MM.1S (cell line): ENCODE measurements around the gene CADPS.

ENCODE experiments used
- DNase-seq: peaks from one replicate; pipeline ENCODE4 v3.0.0-alpha.2; 2015
- H2AFZ ChIP-seq: fragments of 300-600 bp; sonication (generic); 2 replicates; pipeline ENCODE4 v1.6.0; 2016; ENCODE audit warnings: antibody characterized with exemption, low read length
- H3F3A ChIP-seq: fragments of 300-600 bp; sonication (generic); 2 replicates; pipeline ENCODE4 v1.6.1; 2016; ENCODE audit warnings: mild to moderate bottlenecking, antibody characterized with exemption, low read length, moderate library complexity, mixed read lengths; ENCODE audit not compliant: insufficient read depth
- H3K27ac ChIP-seq: fragments of 300-600 bp; sonication (generic); 2 replicates; pipeline ENCODE4 v1.5.1; 2016; ENCODE audit warnings: mild to moderate bottlenecking, low read length
- H3K27me3 ChIP-seq: fragments of 300-600 bp; sonication (generic); replicated peaks from 2 replicates; pipeline ENCODE4 v1.6.0; 2016; ENCODE audit warnings: low read length; ENCODE audit not compliant: insufficient read depth
- H3K36me3 ChIP-seq: fragments of 300-600 bp; sonication (generic); replicated peaks from 2 replicates; pipeline ENCODE4 v1.6.1; 2016; ENCODE audit warnings: mild to moderate bottlenecking, low read length, mixed read lengths; ENCODE audit not compliant: insufficient read depth
- H3K4me1 ChIP-seq: fragments of 300-600 bp; sonication (generic); 2 replicates; pipeline ENCODE4 v1.6.1; 2016; ENCODE audit warnings: low read length, mixed read lengths
- H3K4me2 ChIP-seq: fragments of 300-600 bp; sonication (generic); 2 replicates; pipeline ENCODE4 v1.6.0; 2016; ENCODE audit warnings: low read depth, low read length
- H3K4me3 ChIP-seq: fragments of 300-600 bp; sonication (generic); 2 replicates; pipeline ENCODE4 v1.5.1; 2016; ENCODE audit warnings: low read length, mixed read lengths
- H3K79me2 ChIP-seq: fragments of 300-600 bp; sonication (generic); 2 replicates; pipeline ENCODE4 v1.6.1; 2016; ENCODE audit warnings: mixed run types, low read length, mixed read lengths
- H3K9ac ChIP-seq: fragments of 300-600 bp; sonication (generic); 2 replicates; pipeline ENCODE4 v1.6.1; 2016; ENCODE audit warnings: low read length, mixed read lengths
- H3K9me2 ChIP-seq: fragments of 300-600 bp; sonication (generic); replicated peaks from 2 replicates; pipeline ENCODE4 v1.6.1; 2016; ENCODE audit warnings: mild to moderate bottlenecking, low read length, mixed read lengths; ENCODE audit not compliant: insufficient read depth
- H3K9me3 ChIP-seq: fragments of 300-600 bp; sonication (generic); replicated peaks from 2 replicates; pipeline ENCODE4 v1.6.1; 2016; ENCODE audit warnings: mild to moderate bottlenecking, low read length, mixed read lengths; ENCODE audit not compliant: insufficient read depth
- H4K20me1 ChIP-seq: fragments of 300-600 bp; sonication (generic); 2 replicates; pipeline ENCODE4 v1.6.1; 2016; ENCODE audit warnings: mild to moderate bottlenecking, low read length, moderate library complexity, mixed read lengths; ENCODE audit not compliant: insufficient read depth
- EZH2 ChIP-seq: fragments of 300-600 bp; sonication (generic); optimal IDR thresholded peaks from 2 replicates; pipeline ENCODE3; 2017; ENCODE audit warnings: low read depth, mild to moderate bottlenecking, antibody characterized with exemption, low read length, mixed read lengths
- EZH2phosphoT487 ChIP-seq: fragments of 300-600 bp; sonication (generic); IDR thresholded peaks from 2 replicates; pipeline ENCODE4 v1.6.1; 2018; ENCODE audit warnings: antibody characterized with exemption, low read length
- TF ChIP-seq, protein P1 (sequence below): fragments of 300-600 bp; sonication (generic); IDR thresholded peaks from 2 replicates; pipeline ENCODE4 v1.5.1; 2016; ENCODE audit warnings: antibody characterized with exemption, low read length, mixed read lengths

The CADPS gene

DNA sequence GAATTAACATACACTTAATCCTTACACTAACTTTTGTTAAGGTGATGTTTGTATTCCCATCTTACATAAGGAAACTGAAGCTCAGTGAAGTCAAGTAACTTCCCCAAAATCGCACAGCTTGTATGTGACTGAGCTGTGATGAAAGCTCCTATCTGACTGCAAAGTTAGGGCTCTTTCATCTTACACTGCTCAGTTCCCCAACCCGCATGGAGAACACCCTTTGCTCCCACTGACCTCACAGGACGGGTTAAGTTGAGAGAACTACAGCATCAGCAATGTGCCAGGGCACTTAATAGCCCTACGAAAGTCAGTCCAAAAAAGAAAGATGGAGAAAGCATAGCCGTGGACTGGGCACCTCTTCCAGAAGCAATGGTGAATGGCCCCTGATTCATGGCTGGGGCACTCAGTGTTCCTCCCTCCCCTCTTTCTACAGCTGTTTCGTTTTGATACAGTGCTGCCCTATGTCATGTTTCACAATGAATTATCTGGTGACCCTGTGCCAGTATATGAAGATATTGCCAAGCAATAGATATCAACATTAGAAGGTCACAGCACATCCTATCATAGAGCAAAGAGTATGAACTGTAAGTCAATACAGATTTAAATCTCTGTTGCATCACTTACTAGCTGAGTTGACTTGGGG is 38.0 kb downstream of the CADPS start:
- Histone ChIP-seq H3K9ac (no peak overlapping the region), H3K27me3 (no peaks in the 10 kb centered on the region), H3K27ac (no peak overlapping the region), H3K9me2 (no peaks in the 10 kb centered on the region), H3K36me3 (no peaks in the 10 kb centered on the region), H3F3A (peaks cover 10% of the 10 kb centered on the region), H2AFZ (no peak overlapping the region), H3K4me1 (peaks cover 31% of the 10 kb centered on the region), H4K20me1 (no peaks in the 10 kb centered on the region), H3K79me2 (no peaks in the 10 kb centered on the region), H3K4me2 (no peak overlapping the region), H3K4me3 (no peak overlapping the region), H3K9me3 (no peaks in the 10 kb centered on the region)
- TF ChIP-seq EZH2 (no peak), EZH2phosphoT487 (no peak)
- TF ChIP-seq, protein P1, sequence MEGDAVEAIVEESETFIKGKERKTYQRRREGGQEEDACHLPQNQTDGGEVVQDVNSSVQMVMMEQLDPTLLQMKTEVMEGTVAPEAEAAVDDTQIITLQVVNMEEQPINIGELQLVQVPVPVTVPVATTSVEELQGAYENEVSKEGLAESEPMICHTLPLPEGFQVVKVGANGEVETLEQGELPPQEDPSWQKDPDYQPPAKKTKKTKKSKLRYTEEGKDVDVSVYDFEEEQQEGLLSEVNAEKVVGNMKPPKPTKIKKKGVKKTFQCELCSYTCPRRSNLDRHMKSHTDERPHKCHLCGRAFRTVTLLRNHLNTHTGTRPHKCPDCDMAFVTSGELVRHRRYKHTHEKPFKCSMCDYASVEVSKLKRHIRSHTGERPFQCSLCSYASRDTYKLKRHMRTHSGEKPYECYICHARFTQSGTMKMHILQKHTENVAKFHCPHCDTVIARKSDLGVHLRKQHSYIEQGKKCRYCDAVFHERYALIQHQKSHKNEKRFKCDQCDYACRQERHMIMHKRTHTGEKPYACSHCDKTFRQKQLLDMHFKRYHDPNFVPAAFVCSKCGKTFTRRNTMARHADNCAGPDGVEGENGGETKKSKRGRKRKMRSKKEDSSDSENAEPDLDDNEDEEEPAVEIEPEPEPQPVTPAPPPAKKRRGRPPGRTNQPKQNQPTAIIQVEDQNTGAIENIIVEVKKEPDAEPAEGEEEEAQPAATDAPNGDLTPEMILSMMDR, result no peak
- DNase-seq, result no peak

DNA sequence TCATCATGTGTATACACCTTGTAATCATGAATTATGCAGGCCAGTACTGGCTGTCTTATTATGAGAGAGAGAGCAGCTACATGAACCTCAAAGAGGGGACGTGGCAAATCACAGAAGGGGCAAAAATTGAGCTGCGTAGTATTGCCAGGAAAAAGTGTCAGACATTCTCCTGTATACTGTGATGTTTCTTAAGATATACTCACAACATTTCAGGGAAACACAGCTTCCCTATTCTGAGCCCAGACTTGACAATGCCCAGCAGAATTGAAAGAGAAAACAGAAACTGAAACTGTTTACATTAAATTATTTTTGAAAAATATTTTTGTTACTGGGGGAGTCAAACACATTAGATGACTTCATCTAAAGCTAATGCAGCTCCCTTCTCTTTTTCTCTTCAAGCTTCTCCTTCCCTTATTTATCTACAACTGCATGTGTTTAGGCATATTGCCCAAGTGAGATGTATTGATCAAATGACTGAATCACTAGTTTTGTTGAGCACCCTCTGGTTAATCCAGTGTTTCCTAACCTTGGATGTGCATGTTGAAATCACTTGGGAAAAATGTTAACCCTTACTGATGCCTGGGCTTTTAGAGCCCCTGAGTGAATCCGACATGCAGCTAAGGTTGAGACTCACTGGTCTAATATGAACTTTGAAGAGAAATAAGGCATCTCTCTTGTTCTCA is 39.5 kb downstream of the CADPS start:
- Histone ChIP-seq H3K27ac (peak overlapping the region; percentile 83), H3K36me3 (no peaks in the 10 kb centered on the region), H3K4me3 (peak overlapping the region; percentile 13), H3K9me2 (no peaks in the 10 kb centered on the region), H3K79me2 (no peaks in the 10 kb centered on the region), H3K9ac (peak overlapping the region; percentile 62), H3K27me3 (no peaks in the 10 kb centered on the region), H3K4me1 (peaks cover 31% of the 10 kb centered on the region), H2AFZ (peak overlapping the region; percentile 47), H3K4me2 (peak overlapping the region; percentile 70), H4K20me1 (no peaks in the 10 kb centered on the region), H3F3A (peaks cover 10% of the 10 kb centered on the region), H3K9me3 (no peaks in the 10 kb centered on the region)
- DNase-seq, result peak; percentile 73
- TF ChIP-seq EZH2phosphoT487 (no peak), EZH2 (no peak)
- TF ChIP-seq, protein P1, result no peak

DNA sequence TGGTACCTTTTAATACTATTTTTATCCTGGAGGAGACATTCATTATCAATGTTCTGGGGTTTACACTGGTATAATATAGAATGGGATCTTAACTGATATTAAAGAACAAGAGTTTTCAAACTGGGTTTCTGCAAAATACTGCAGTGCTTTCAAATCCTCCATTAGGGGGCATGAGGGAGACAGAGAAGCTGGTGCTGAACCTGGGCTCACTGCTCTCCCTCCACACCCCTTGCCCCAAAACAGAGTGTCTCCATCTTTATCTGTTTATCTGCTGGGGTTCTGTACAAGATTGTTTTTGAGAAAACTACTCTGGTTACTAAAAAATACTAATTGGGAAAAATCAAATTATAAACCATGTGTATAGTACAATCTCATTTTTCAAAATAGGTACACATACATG is 41.7 kb downstream of the CADPS start:
- H3K4me2 ChIP-seq, result no peak overlapping the region
- peaks cover 10% of the 10 kb centered on the region for H3F3A ChIP-seq
- TF ChIP-seq, protein P1, result peak; percentile 58
- TF ChIP-seq EZH2phosphoT487 (no peak), EZH2 (no peak)
- H2AFZ ChIP-seq, result no peak overlapping the region
- peak; percentile 35 for DNase-seq
- H3K36me3 ChIP-seq, result no peaks in the 10 kb centered on the region
- H3K9ac ChIP-seq, result no peak overlapping the region
- H3K27me3 ChIP-seq, result no peaks in the 10 kb centered on the region
- no peaks in the 10 kb centered on the region for H3K79me2 ChIP-seq
- no peak overlapping the region for H3K27ac ChIP-seq
- no peaks in the 10 kb centered on the region for H3K9me3 ChIP-seq
- H3K4me1 ChIP-seq, result peaks cover 31% of the 10 kb centered on the region
- no peaks in the 10 kb centered on the region for H3K9me2 ChIP-seq
- H3K4me3 ChIP-seq, result no peak overlapping the region
- H4K20me1 ChIP-seq, result no peaks in the 10 kb centered on the region
